Body of pancreas (tissue), 4 donors: ENCODE results near the gene HNRNPA2B1. TPM values are rescaled to one million over a fixed set of nuclear protein-coding genes. Genes with fewer than 3 reads are reported as not detected.

Source experiments
- ATAC-seq: fragments of 150-250 bp; one replicate; pipeline ENCODE4 v1.9.1; 2016
- DNase-seq, 4 donors: peaks; one replicate each; pipeline ENCODE4 v3.0.0-alpha.2; 2019
- H3K27ac ChIP-seq, 4 donors: fragments of 200-600 bp; sonication (generic); 1 replicate in 3 of 4; 2 replicates in 1 of 4; pipeline versions ENCODE4 v1.5.1 to v1.6.1; 2016 to 2019; ENCODE audit warnings: mild to moderate bottlenecking in 1 of 4, mixed read lengths in 1 of 4, moderate library complexity in 1 of 4
- H3K27me3 ChIP-seq, 2 donors: fragments of 200-600 bp; sonication (generic); one replicate each; pipeline ENCODE4 v1.6.0; 2016; ENCODE audit warnings: mild to moderate bottlenecking in 1 of 2
- H3K36me3 ChIP-seq, 2 donors: fragments of 200-600 bp; sonication (generic); replicated peaks in 1 of 2; 2 replicates each; pipeline ENCODE4 v1.5.1; 2016; ENCODE audit warnings: low read depth in 2 of 2; ENCODE audit not compliant: insufficient read depth in 1 of 2
- H3K4me1 ChIP-seq: fragments of 200-600 bp; sonication (generic); one replicate; pipeline ENCODE4 v1.6.0; 2016
- H3K4me3 ChIP-seq, 2 donors: fragments of 200-600 bp; sonication (generic); 1 replicate in 1 of 2; 2 replicates in 1 of 2; pipeline ENCODE4 v1.5.1; 2016 to 2019
- H3K9me3 ChIP-seq, 3 donors: fragments of 200-600 bp; sonication (generic); 1 replicate in 2 of 3; 2 replicates in 1 of 3; pipeline ENCODE4 v1.5.1; 2016
- POLR2A ChIP-seq, 3 donors: fragments of 450-650 bp; IDR thresholded peaks; one replicate each; pipeline ENCODE4 v1.6.1; 2016; ENCODE audit warnings: antibody characterized with exemption in 3 of 3, mild to moderate bottlenecking in 2 of 3
- WGBS, 2 donors: methylation state at CpG; one replicate each; pipeline ENCODE4 v1.1.5; 2017; 5-methylcytosine and 5-hydroxymethylcytosine counted together
- intact Hi-C: fragments of 100-400 bp; cut with DNase I; formaldehyde crosslinking; loops from one replicate; pipeline ENCODE4 v1.15.1; 2023
- total RNA-seq, 2 donors: library from RNA; depleted of rRNA; stranded (reverse); fragments of >200 nt; gene quantifications; one replicate each; pipeline ENCODE4 v1.1.0, GENCODE V29; 2016
- TF ChIP-seq, protein P1 (sequence below), 7 experiments: fragments of 450-650 bp in 4 of 7; fragments of 200-600 bp in 3 of 7; sonication (generic) in 3 of 7; IDR thresholded peaks; one replicate each; pipeline ENCODE4 v1.5.1; 2016 to 2019; ENCODE audit warnings: antibody characterized with exemption in 7 of 7

HNRNPA2B1 gene
- total RNA-seq, 2 donors from 2014 or later: 158 to 306 TPM

DNA sequence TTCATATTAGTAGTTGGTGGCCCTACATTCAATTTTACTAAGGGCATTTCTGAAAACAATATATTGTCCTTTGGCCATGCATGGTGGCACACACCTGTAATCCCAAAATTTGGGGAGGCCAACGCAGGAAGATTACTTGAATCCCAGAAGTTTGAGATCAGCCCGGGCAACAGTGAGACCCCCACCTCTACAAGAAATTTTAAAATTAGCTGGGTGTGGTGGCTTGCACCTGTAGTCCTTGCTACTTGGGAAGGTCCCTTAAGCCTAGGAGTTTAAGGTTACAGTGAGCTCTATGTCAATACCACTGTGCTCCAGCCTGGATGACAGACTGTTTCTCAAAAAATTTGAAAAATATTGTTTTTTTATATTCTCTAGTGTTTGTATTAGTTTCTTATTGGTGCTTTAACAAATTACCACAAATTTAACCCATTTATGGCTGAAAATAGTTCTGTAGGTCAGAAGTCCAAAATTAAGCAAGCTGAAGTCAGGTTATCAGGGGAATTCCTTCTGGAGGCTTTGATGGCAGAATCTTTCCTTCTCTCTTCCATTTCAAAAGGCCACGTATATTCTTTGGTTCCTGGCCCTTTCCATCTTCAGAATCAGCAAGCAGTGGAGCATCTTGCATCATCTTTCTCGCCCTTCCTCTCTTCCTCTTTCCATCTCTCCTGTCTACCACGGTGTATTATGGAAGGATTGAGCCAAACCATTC, 13.4 kb upstream of the HNRNPA2B1 start:
- Histone ChIP-seq H3K4me3 (no peak overlapping the region), H3K27ac (no peak overlapping the region), H3K9me3 (no peaks in the 10 kb centered on the region), H3K36me3 (peaks cover 3 to 19% of the 10 kb centered on the region in 2 donors), H3K27me3 (no peaks in the 10 kb centered on the region), H3K4me1 (no peaks in the 10 kb centered on the region)
- TF ChIP-seq, protein P1, sequence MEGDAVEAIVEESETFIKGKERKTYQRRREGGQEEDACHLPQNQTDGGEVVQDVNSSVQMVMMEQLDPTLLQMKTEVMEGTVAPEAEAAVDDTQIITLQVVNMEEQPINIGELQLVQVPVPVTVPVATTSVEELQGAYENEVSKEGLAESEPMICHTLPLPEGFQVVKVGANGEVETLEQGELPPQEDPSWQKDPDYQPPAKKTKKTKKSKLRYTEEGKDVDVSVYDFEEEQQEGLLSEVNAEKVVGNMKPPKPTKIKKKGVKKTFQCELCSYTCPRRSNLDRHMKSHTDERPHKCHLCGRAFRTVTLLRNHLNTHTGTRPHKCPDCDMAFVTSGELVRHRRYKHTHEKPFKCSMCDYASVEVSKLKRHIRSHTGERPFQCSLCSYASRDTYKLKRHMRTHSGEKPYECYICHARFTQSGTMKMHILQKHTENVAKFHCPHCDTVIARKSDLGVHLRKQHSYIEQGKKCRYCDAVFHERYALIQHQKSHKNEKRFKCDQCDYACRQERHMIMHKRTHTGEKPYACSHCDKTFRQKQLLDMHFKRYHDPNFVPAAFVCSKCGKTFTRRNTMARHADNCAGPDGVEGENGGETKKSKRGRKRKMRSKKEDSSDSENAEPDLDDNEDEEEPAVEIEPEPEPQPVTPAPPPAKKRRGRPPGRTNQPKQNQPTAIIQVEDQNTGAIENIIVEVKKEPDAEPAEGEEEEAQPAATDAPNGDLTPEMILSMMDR (IDR thresholded peaks at IDR 0.05): no peak
- TF ChIP-seq POLR2A (IDR thresholded peaks at IDR 0.05): no peak
- intact Hi-C loops: no loop called here
- no peak for ATAC-seq
- DNase-seq: no peak
- 75 to 81% methylated on average over 5 of the region's 5 CpGs for WGBS, 2 donors

DNA sequence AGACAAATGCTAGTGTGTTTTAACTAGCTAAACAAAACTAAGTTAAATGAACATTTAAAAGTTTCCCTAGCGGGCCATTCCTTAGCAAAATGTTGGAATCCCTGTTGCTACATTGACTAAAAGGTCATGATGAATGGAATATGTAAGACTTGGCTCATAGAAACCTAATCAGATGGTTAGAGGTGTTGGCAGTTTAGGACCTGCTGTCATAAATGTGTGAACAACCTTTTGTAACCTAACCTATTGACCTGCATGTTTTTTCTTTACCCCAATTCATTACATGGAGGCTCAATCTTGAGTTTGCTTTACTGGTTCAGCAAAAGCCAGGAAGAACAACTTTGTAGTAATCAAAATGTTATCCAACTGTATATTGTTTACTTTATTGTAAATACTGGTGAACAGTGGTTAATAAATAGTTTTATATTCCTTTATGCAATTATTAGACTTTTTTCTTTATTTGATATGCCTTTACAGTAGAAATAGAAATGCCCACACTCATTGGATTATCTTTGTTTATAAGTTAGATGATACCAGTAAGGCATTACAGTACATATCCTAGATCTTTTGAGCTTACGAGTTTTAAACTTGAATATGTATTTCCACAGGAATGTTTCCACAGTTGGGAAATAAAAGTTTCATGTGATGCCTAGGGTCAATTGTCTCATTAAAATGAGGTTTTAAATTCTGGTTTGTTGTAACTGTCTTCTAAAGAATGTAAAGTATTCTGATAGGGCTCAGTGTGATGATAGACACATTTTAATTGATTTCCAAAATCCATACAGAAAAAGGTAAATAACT, 12.6 kb upstream of the HNRNPA2B1 start:
- Histone ChIP-seq H3K36me3 (peaks cover 3 to 23% of the 10 kb centered on the region in 2 donors), H3K9me3 (no peaks in the 10 kb centered on the region), H3K4me1 (no peaks in the 10 kb centered on the region), H3K27ac (no peak overlapping the region), H3K4me3 (no peak overlapping the region), H3K27me3 (no peaks in the 10 kb centered on the region)
- intact Hi-C loops: no loop called here
- WGBS, 2 donors: 92 to 96% methylated on average over 2 of the region's 2 CpGs
- no peak for ATAC-seq
- DNase-seq: no peak
- no peak for TF ChIP-seq POLR2A (IDR thresholded peaks at IDR 0.05)
- TF ChIP-seq, protein P1 (IDR thresholded peaks at IDR 0.05): no peak

DNA sequence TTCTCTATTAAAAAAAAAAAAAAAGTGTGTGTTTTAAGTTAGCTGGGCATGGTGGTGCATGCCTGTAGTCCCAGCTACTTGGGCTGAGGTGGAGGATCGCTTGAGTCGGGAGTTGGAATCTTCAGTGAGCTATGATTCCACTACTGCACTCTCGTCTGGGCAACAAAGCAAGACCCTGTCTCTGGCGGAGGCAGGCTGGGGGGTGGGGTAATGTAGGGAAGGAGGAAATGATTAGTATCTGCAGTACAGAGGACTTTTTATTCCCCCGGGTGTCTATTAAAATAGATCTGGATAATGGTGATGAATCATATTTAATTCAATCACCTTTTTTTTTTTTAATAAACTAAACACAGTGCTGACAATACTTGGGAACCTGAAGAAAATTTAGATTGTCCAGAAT, 7.5 kb upstream of the HNRNPA2B1 start:
- H3K36me3 ChIP-seq: peaks cover 3 to 25% of the 10 kb centered on the region in 2 donors
- no peak overlapping the region for H3K4me3 ChIP-seq
- intact Hi-C loops: no loop called here
- no peaks in the 10 kb centered on the region for H3K27me3 ChIP-seq
- no peak for ATAC-seq
- 81 to 84% methylated on average over 5 of the region's 5 CpGs for whole genome bisulfite sequencing, 2 donors
- DNase-seq: no peak
- H3K27ac ChIP-seq: no peak overlapping the region
- H3K9me3 ChIP-seq: no peaks in the 10 kb centered on the region
- TF ChIP-seq, protein P1 (IDR thresholded peaks at IDR 0.05): no peak
- TF ChIP-seq POLR2A (IDR thresholded peaks at IDR 0.05): no peak
- H3K4me1 ChIP-seq: peaks cover 28% of the 10 kb centered on the region

DNA sequence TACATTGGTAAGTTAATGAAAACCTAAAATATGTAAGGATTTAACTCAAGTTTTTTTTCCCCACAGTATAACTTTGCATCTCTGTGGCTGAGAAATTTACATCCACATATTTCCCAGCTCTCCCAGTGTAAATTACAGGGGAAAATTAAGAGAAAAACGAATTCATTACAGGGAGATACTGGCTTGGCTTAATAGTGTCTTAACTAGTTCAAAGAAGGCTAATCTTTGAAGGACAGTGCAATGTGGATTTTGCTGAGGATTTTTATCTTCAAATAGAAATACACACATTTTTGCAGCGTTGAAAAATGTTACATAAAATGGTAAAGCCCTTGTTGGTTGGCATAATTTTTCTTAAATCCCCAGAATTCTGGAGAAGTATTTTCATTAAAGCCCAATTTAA, 2.5 kb upstream of the HNRNPA2B1 start:
- peaks cover 30% of the 10 kb centered on the region for H3K4me1 ChIP-seq
- no peak overlapping the region for H3K4me3 ChIP-seq
- 0 to 4% methylated on average over 2 of the region's 2 CpGs for WGBS, 2 donors
- intact Hi-C loops: no loop called here
- H3K9me3 ChIP-seq: no peaks in the 10 kb centered on the region
- TF ChIP-seq, protein P1 (IDR thresholded peaks at IDR 0.05): no peak
- no peak for TF ChIP-seq POLR2A (IDR thresholded peaks at IDR 0.05)
- peaks cover 0 to 2% of the 10 kb centered on the region in 2 donors for H3K36me3 ChIP-seq
- DNase-seq (no peak), ATAC-seq (no peak)
- no peaks in the 10 kb centered on the region for H3K27me3 ChIP-seq
- peak overlapping the region in 2 of 4 donors; percentile 99 to 100 for H3K27ac ChIP-seq
